ENCODE measurements around the gene PICALM. TPM values are rescaled to one million over a fixed set of nuclear protein-coding genes. Genes with fewer than 3 reads are reported as not detected.

The PICALM gene
- total and polyA plus RNA-seq, 10 of the 15 experiments (the other 5 are each of a cell fraction or from before 2014, with no cell fraction given) = 4.3 to 150 (median 41.8) TPM

GRCh38 chr11:85991508-85991907, 77.4 kb downstream of the PICALM start (continued):
- TF ChIP-seq E2F8 (IDR thresholded peaks at IDR 0.05; ENCODE audit: low read depth, partially characterized antibody) (no peak), TCF3 (IDR thresholded peaks at IDR 0.05; ENCODE audit: borderline replicate concordance, insufficient read depth, low read depth, low read length) (no peak), NFYB (IDR thresholded peaks at IDR 0.05; ENCODE audit: insufficient read depth, low read depth, low read length) (no peak), CBFB (IDR thresholded peaks at IDR 0.05; ENCODE audit: low read depth) (no peak)

GRCh38 chr11:85989746-85990145, 79.1 kb downstream of the PICALM start:
- H3K27ac ChIP-seq (ENCODE audit: control insufficient read depth, insufficient read depth) = no peak overlapping the region
- ATAC-seq (no peak), FAIRE-seq (no peak), DNase-seq (ENCODE audit: low read depth, low spot score) (no peak)
- H4K20me1 ChIP-seq (ENCODE audit: control insufficient read depth, insufficient read depth) = no peaks in the 10 kb centered on the region
- H3K9ac ChIP-seq (ENCODE audit: control insufficient read depth, insufficient read depth, low read length) = no peak overlapping the region
- SMC1A ChIA-PET (ENCODE audit: uncharacterized antibody, unreplicated experiment) = interaction anchor here (0.9 to 3.1 kb wide), 10 partner anchors 9 to 226 kb away, joined by 3 to 12 read pairs (median 4); no protein-coding TSS in a partner anchor
- peaks cover 0 to 22% of the 10 kb centered on the region in 2 experiments; a peak in 3 of 4 replicates for H3K36me3 ChIP-seq (ENCODE audit: control insufficient read depth in 2 of 2, insufficient read depth in 2 of 2, low read length in 1 of 2)
- 77% methylated on average over 2 of the region's 2 CpGs for WGBS (ENCODE audit: insufficient coverage, insufficient replicate concordance, low lambda C conversion rate, missing lambda C conversion rate)
- no TSS peak for BruUV-seq (replicated peaks)
- H3K4me1 ChIP-seq (ENCODE audit: control insufficient read depth, insufficient read depth, low read length) = no peaks in the 10 kb centered on the region; the same call in 1 of the 2 replicates
- CTCF ChIA-PET = interaction anchor here (0.8 to 2.1 kb wide), 6 partner anchors 15 to 229 kb away, joined by 3 to 6 read pairs (median 4); no protein-coding TSS in a partner anchor
- H2AFZ ChIP-seq (ENCODE audit: control insufficient read depth, low read depth, low read length) = no peak overlapping the region
- no peak overlapping the region for H3K4me2 ChIP-seq (ENCODE audit: control insufficient read depth, insufficient read depth)
- no peak overlapping the region for H3K4me3 ChIP-seq
- no peaks in the 10 kb centered on the region; the same call in 1 of the 2 replicates for H3K79me2 ChIP-seq (ENCODE audit: control insufficient read depth, insufficient read depth, low read length)
- POLR2A ChIA-PET = interaction anchor here (0.7 to 0.9 kb wide), 3 partner anchors 31 to 278 kb away, joined by 3 to 6 read pairs (median 5); no protein-coding TSS in a partner anchor
- no peaks in the 10 kb centered on the region for H3K9me3 ChIP-seq (replicated peaks; ENCODE audit: control insufficient read depth, insufficient read depth, low read length)
- intact Hi-C loops (cut with micrococcal nuclease; ENCODE audit: unreplicated experiment) = no loop called here
- in situ Hi-C loops (cut with MboI) = no loop called here
- TF ChIP-seq YY1 (IDR thresholded peaks at IDR 0.05; ENCODE audit: low read depth, low read length) = no peak
- no peak for TF ChIP-seq CHD1 (IDR thresholded peaks at IDR 0.05; ENCODE audit: low read depth, low read length)
- TF ChIP-seq ZBED1 (IDR thresholded peaks at IDR 0.05; ENCODE audit: borderline replicate concordance) = no peak
- no peak for TF ChIP-seq ZNF217 (IDR thresholded peaks at IDR 0.05)
- RAD21 ChIA-PET (ENCODE audit: unreplicated experiment) = interaction anchor here (1.2 to 1.5 kb wide), 2 partner anchors 51 to 204 kb away, joined by 3 to 5 read pairs; no protein-coding TSS in a partner anchor
- no peaks in the 10 kb centered on the region for H3K27me3 ChIP-seq (replicated peaks in 1 of 2; ENCODE audit: control insufficient read depth in 2 of 2, insufficient read depth in 2 of 2, low read length in 1 of 2)

Measured in GM12878 (cell line).